ENCODE results near the gene TNNI3K.

TNNI3K gene, protein sequence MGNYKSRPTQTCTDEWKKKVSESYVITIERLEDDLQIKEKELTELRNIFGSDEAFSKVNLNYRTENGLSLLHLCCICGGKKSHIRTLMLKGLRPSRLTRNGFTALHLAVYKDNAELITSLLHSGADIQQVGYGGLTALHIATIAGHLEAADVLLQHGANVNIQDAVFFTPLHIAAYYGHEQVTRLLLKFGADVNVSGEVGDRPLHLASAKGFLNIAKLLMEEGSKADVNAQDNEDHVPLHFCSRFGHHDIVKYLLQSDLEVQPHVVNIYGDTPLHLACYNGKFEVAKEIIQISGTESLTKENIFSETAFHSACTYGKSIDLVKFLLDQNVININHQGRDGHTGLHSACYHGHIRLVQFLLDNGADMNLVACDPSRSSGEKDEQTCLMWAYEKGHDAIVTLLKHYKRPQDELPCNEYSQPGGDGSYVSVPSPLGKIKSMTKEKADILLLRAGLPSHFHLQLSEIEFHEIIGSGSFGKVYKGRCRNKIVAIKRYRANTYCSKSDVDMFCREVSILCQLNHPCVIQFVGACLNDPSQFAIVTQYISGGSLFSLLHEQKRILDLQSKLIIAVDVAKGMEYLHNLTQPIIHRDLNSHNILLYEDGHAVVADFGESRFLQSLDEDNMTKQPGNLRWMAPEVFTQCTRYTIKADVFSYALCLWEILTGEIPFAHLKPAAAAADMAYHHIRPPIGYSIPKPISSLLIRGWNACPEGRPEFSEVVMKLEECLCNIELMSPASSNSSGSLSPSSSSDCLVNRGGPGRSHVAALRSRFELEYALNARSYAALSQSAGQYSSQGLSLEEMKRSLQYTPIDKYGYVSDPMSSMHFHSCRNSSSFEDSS

DNA sequence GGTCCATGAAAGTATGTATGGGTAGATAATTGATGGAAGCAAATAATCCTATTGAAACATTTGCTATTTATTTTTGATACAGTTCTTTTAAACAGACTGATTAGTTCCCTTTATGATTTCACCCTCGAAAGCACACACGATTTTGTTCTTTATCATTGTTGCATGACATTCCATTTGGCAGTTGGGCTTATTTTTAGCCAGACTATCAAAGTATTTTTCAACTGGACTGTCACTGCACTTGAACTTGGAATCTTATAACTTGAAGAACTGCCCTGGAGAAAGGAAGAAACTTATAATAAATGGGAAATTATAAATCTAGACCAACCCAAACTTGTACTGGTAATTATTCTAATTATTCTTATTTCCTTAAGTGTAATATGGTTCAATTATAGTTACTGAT, at the start of gene TNNI3K:
TNNI3K (plus strand) TSS at position 235 of the 400 bp plus-strand sequence; CDS start at position 300, 65 bp downstream.
- Histone ChIP-seq H3K9me3 (ENCODE audit: insufficient read depth, low read length) (no peaks in the 10 kb centered on the region), H3K4me1 (ENCODE audit: insufficient read depth, insufficient read length) (no peaks in the 10 kb centered on the region), H3K27me3 (ENCODE audit: insufficient read depth, insufficient read length) (no peaks in the 10 kb centered on the region), H3K9ac (ENCODE audit: insufficient read length, low read depth) (no peak within 1 kb of the TSS), H3K4me3 (ENCODE audit: insufficient read length, low read depth) (no peak within 1 kb of the TSS), H3K36me3 (ENCODE audit: insufficient read depth, insufficient read length, low read length) (no peaks in the 10 kb centered on the region)
- TF ChIP-seq SUZ12 (IDR thresholded peaks at IDR 0.05; ENCODE audit: extremely low read depth, insufficient read depth, insufficient read length): no peak
- no peak for TF ChIP-seq YY1 (IDR thresholded peaks at IDR 0.05; ENCODE audit: insufficient read depth, insufficient read length)
- no peak for TF ChIP-seq ZNF274 (IDR thresholded peaks at IDR 0.05; ENCODE audit: low read depth, low read length)
- DNase-seq (ENCODE audit: low read depth, low spot score): no peak

DNA sequence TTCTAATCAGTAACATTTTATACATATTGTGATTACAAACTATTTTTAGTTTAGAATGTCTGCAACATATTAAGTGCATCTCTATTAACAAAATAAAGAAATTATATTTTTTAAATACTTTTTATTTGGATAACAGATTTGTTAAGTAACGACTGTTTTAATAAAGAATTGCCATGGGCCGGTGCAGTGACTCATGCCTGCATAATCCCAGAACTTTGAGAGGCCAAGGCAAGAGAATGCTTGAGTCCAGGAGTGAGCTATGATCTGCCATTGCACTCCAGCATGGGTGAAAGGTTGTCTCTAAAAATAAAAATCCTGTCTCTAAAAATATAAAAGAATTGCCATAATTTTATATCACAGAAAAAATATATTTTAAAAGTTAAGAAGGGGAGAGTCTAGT, 41.3 kb upstream of the TNNI3K start:
- Histone ChIP-seq H3K36me3 (ENCODE audit: insufficient read depth, insufficient read length, low read length) (no peaks in the 10 kb centered on the region), H3K27me3 (ENCODE audit: insufficient read depth, insufficient read length) (no peaks in the 10 kb centered on the region), H3K9ac (ENCODE audit: insufficient read length, low read depth) (no peak overlapping the region), H3K9me3 (ENCODE audit: insufficient read depth, low read length) (no peaks in the 10 kb centered on the region), H3K4me3 (ENCODE audit: insufficient read length, low read depth) (no peak overlapping the region), H3K4me1 (ENCODE audit: insufficient read depth, insufficient read length) (no peaks in the 10 kb centered on the region)
- no peak for DNase-seq (ENCODE audit: low read depth, low spot score)
- TF ChIP-seq SUZ12 (IDR thresholded peaks at IDR 0.05; ENCODE audit: extremely low read depth, insufficient read depth, insufficient read length): no peak
- no peak for TF ChIP-seq ZNF274 (IDR thresholded peaks at IDR 0.05; ENCODE audit: low read depth, low read length)
- TF ChIP-seq YY1 (IDR thresholded peaks at IDR 0.05; ENCODE audit: insufficient read depth, insufficient read length): no peak

DNA sequence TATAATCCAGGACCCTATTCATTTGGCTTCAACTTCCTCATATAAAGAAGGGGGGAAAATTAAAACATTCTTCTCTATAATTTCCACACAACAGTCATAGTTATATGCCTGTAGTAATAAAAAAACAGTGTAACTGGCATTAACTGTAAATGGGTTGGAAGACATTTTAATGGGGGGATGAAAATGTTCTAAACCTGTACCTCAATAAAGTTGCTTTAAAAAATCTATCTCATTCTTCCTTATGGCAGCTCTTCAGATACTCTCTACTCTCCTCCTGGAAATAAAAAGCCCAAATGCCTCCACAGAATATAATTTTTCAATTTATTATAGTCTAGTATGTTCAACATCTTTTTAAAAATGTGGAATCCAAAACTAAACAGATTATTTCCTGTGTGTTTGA, 39.8 kb upstream of the TNNI3K start:
- H3K4me1 ChIP-seq (ENCODE audit: insufficient read depth, insufficient read length): no peaks in the 10 kb centered on the region
- H3K27me3 ChIP-seq (ENCODE audit: insufficient read depth, insufficient read length): no peaks in the 10 kb centered on the region
- peaks cover 6% of the 10 kb centered on the region for H3K36me3 ChIP-seq (ENCODE audit: insufficient read depth, insufficient read length, low read length)
- no peaks in the 10 kb centered on the region for H3K9me3 ChIP-seq (ENCODE audit: insufficient read depth, low read length)
- no peak for DNase-seq (ENCODE audit: low read depth, low spot score)
- no peak overlapping the region for H3K9ac ChIP-seq (ENCODE audit: insufficient read length, low read depth)
- no peak overlapping the region for H3K4me3 ChIP-seq (ENCODE audit: insufficient read length, low read depth)
- TF ChIP-seq YY1 (IDR thresholded peaks at IDR 0.05; ENCODE audit: insufficient read depth, insufficient read length) (no peak), SUZ12 (IDR thresholded peaks at IDR 0.05; ENCODE audit: extremely low read depth, insufficient read depth, insufficient read length) (no peak), ZNF274 (IDR thresholded peaks at IDR 0.05; ENCODE audit: low read depth, low read length) (no peak)

DNA sequence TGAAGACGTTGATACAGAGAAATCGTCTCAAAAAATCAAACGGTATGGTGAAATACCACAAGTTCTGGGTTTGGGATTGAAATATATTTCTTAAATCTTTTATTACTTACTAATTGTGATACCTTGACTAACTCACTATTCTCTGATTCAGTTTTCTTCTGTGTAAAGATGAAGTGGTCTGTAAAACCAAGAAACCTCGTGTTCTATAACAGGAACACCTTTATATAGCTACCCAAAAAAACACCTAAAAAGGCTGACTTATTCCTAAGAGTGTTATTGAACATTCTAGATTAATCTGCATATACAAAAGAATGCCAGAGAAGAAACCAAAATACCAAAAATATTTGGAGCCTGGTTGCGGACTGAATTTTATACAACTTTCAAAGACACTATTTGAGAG, 37.9 kb upstream of the TNNI3K start:
- H3K9me3 ChIP-seq (ENCODE audit: insufficient read depth, low read length): no peaks in the 10 kb centered on the region
- TF ChIP-seq ZNF274 (IDR thresholded peaks at IDR 0.05; ENCODE audit: low read depth, low read length): no peak
- TF ChIP-seq SUZ12 (IDR thresholded peaks at IDR 0.05; ENCODE audit: extremely low read depth, insufficient read depth, insufficient read length): no peak
- no peak for TF ChIP-seq YY1 (IDR thresholded peaks at IDR 0.05; ENCODE audit: insufficient read depth, insufficient read length)
- H3K9ac ChIP-seq (ENCODE audit: insufficient read length, low read depth): no peak overlapping the region
- peaks cover 12% of the 10 kb centered on the region for H3K36me3 ChIP-seq (ENCODE audit: insufficient read depth, insufficient read length, low read length)
- H3K4me1 ChIP-seq (ENCODE audit: insufficient read depth, insufficient read length): no peaks in the 10 kb centered on the region
- no peaks in the 10 kb centered on the region for H3K27me3 ChIP-seq (ENCODE audit: insufficient read depth, insufficient read length)
- DNase-seq (ENCODE audit: low read depth, low spot score): no peak
- H3K4me3 ChIP-seq (ENCODE audit: insufficient read length, low read depth): peak overlapping the region; percentile 74

DNA sequence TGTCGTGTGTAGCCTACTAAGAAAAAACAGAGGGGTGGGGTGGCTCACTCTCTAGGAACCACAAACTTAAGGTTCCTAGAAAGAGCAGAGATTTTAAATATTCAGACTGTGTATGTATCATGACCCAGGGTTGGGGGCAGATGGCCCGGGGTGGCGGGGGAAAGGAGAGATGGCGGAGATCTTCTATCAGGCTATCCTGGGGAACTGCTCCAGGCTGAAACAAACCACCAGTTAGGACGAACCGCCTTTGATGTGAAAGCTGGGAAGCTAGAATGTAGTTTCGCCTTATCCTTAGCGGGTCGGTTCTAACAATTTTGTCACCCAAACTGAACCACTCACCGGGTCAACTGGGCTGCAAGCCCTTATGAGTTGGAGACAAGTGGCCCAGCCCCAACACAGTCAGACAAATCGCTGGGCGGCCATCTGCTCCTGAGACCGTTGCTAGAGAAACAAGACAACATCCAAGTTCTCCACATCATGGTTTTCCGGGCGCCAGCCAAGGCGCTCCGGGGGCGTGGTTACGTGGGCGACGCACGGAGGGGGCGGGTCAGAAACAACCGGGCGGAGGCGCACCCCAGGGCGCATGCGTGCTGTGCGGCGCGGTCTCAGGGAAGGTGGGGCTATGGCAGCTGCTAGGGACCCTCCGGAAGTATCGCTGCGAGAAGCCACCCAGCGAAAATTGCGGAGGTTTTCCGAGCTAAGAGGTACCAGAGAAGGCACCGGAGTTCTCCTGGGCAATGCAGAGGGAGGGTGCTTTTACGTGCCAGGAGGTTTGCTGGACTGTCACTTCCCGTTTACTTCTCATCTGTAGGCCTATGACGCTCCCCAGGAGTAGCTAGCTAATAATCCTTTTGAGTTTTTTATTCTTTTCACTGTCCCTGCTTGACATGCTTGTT, 37.3 kb upstream of the TNNI3K start, which contains the start of the genes FPGT and LRRIQ3:
FPGT (plus strand) TSS at position 586 of the 896 bp plus-strand sequence; CDS start at position 623, 37 bp downstream.
LRRIQ3 (minus strand) TSS at position 520 of the 896 bp plus-strand sequence. CDS start 14,492 bp downstream, outside the sequence.
- Histone ChIP-seq H3K4me3 (ENCODE audit: insufficient read length, low read depth) (peak within 1 kb of the TSS; percentile 74), H3K9me3 (ENCODE audit: insufficient read depth, low read length) (no peaks in the 10 kb centered on the region), H3K4me1 (ENCODE audit: insufficient read depth, insufficient read length) (no peaks in the 10 kb centered on the region), H3K36me3 (ENCODE audit: insufficient read depth, insufficient read length, low read length) (peaks cover 14% of the 10 kb centered on the region), H3K9ac (ENCODE audit: insufficient read length, low read depth) (peak within 1 kb of the TSS; percentile 83), H3K27me3 (ENCODE audit: insufficient read depth, insufficient read length) (no peaks in the 10 kb centered on the region)
- DNase-seq (ENCODE audit: low read depth, low spot score): peak; percentile 94
- TF ChIP-seq YY1 (IDR thresholded peaks at IDR 0.05; ENCODE audit: insufficient read depth, insufficient read length) (peak; percentile 35), ZNF274 (IDR thresholded peaks at IDR 0.05; ENCODE audit: low read depth, low read length) (no peak)

DNA sequence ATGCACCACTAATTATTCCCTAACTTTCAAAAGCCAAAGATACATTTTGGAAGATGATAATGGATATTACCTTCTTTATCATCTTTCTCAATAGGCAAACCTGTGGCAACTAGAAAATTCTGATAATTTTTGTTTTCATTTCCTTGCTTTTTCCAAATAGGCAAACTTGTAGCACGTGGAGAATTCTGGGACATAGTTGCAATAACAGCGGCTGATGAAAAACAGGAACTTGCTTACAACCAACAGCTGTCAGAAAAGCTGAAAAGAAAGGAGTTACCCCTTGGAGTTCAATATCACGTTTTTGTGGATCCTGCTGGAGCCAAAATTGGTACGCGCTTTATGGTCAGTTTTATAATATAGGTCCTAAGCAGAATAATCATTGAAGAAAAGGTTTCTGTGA, 35.7 kb upstream of the TNNI3K start:
- Histone ChIP-seq H3K9me3 (ENCODE audit: insufficient read depth, low read length) (no peaks in the 10 kb centered on the region), H3K36me3 (ENCODE audit: insufficient read depth, insufficient read length, low read length) (peaks cover 20% of the 10 kb centered on the region), H3K4me3 (ENCODE audit: insufficient read length, low read depth) (no peak overlapping the region), H3K4me1 (ENCODE audit: insufficient read depth, insufficient read length) (no peaks in the 10 kb centered on the region), H3K27me3 (ENCODE audit: insufficient read depth, insufficient read length) (no peaks in the 10 kb centered on the region), H3K9ac (ENCODE audit: insufficient read length, low read depth) (no peak overlapping the region)
- no peak for TF ChIP-seq ZNF274 (IDR thresholded peaks at IDR 0.05; ENCODE audit: low read depth, low read length)
- TF ChIP-seq YY1 (IDR thresholded peaks at IDR 0.05; ENCODE audit: insufficient read depth, insufficient read length): no peak
- TF ChIP-seq SUZ12 (IDR thresholded peaks at IDR 0.05; ENCODE audit: extremely low read depth, insufficient read depth, insufficient read length): no peak
- DNase-seq (ENCODE audit: low read depth, low spot score): no peak
